RWPE1 (cell line): ENCODE measurements around the gene HPSE.
A peak's percentile ranks its signal among the peaks of the same experiment; 100 is the strongest.

ENCODE experiments used
- CTCF ChIA-PET: fragments of 350-600 bp; sonication (Branson Sonifier 250); formaldehyde crosslinking; extraction: SDS; loops from one replicate; lab custom pipeline; 2021; lab: Yijun Ruan, JAX
- POLR2A ChIA-PET: fragments of 400-600 bp; formaldehyde crosslinking; extraction: SDS; loops from one replicate; lab custom pipeline; 2020; ENCODE audit warnings: antibody characterized with exemption; ENCODE audit not compliant: low non-redundant PET; lab: Yijun Ruan, JAX
- DNase-seq: peaks from one replicate; pipeline ENCODE4 v3.0.0; 2012; ENCODE audit warnings: low spot score
- H3K27ac ChIP-seq: fragments of 450-650 bp; 2 replicates; pipeline ENCODE4 v1.5.1; 2017
- CTCF ChIP-seq: fragments of 450-650 bp; conservative IDR thresholded peaks from 2 replicates; pipeline ENCODE4 v1.5.1; 2017; ENCODE audit warnings: low read depth, mild to moderate bottlenecking

The HPSE gene

GRCh38 chr4:83285055-83285407, 49.6 kb downstream of the HPSE start:
- TF ChIP-seq CTCF = no peak
- peak overlapping the region; percentile 95 for H3K27ac ChIP-seq
- CTCF ChIA-PET = interaction anchor here (0.5 to 1.2 kb wide), 5 partner anchors 10 to 984 kb away, joined by 3 to 6 read pairs (median 4); no protein-coding TSS in a partner anchor
- POLR2A ChIA-PET = interaction anchor here (0.5 to 1.0 kb wide), 3 partner anchors 10 to 389 kb away, joined by 3 read pairs; partner anchors contain the start of gene HPSE
- DNase-seq = peak; percentile 22

- ChIA-PET CTCF (interaction anchor here (0.5 to 1.2 kb wide), 7 partner anchors 30 to 984 kb away, joined by 3 to 7 read pairs (median 3); no protein-coding TSS in a partner anchor), POLR2A (interaction anchor here (0.5 to 1.0 kb wide), 3 partner anchors 10 to 389 kb away, joined by 3 read pairs; partner anchors contain the start of gene HPSE)
- H3K27ac ChIP-seq = peak within 1 kb of the TSS; percentile 95
- DNase-seq = peak; percentile 96
- peak; percentile 48 for TF ChIP-seq CTCF
Measured at GRCh38 chr4:83284193-83285054, 50.2 kb downstream of the HPSE start, which contains the start of gene COQ2. Gene COQ2, minus strand, starts transcription at chr4:83284798. Its CDS starts 34 bp downstream, at chr4:83284764.

GRCh38 chr4:83283181-83283580, 51.5 kb downstream of the HPSE start:
- POLR2A ChIA-PET = no interaction called here
- TF ChIP-seq CTCF = no peak
- no peak for DNase-seq
- no peak overlapping the region for H3K27ac ChIP-seq
- CTCF ChIA-PET = interaction anchor here (0.7 to 0.8 kb wide), 3 partner anchors 85 to 697 kb away, joined by 3 to 4 read pairs (median 3); no protein-coding TSS in a partner anchor

GRCh38 chr4:83282049-83282535, 52.6 kb downstream of the HPSE start:
- ChIA-PET CTCF (interaction anchor here (0.6 to 1.6 kb wide), 12 partner anchors 10 to 439 kb away, joined by 3 to 9 read pairs (median 4); no protein-coding TSS in a partner anchor), POLR2A (interaction anchor here (0.7 kb wide), 1 partner anchor 53 kb away, joined by 3 read pairs; the partner anchor contains the start of gene HPSE)
- peak; percentile 61 for DNase-seq
- no peak overlapping the region for H3K27ac ChIP-seq
- TF ChIP-seq CTCF = peak; percentile 73

- POLR2A ChIA-PET = no interaction called here
- TF ChIP-seq CTCF = no peak
- DNase-seq = no peak
- H3K27ac ChIP-seq = no peak overlapping the region
- CTCF ChIA-PET = interaction anchor here (0.6 to 1.6 kb wide), 5 partner anchors 108 to 227 kb away, joined by 4 to 8 read pairs (median 4); no protein-coding TSS in a partner anchor
Measured at GRCh38 chr4:83281307-83281706, 53.3 kb downstream of the HPSE start.
